Measurements from ENCODE around the gene HERC5. TPM values are rescaled to one million over a fixed set of nuclear protein-coding genes. Genes with fewer than 3 reads are reported as not detected.
"Not testable (repeated sequence)": the region's sequence is repeated elsewhere in the genome, so short reads cannot be mapped to it uniquely, and the experiment has no call there.

HERC5 gene
- total RNA-seq, 1 experiment from 2014 or later: 0.63 TPM

DNA sequence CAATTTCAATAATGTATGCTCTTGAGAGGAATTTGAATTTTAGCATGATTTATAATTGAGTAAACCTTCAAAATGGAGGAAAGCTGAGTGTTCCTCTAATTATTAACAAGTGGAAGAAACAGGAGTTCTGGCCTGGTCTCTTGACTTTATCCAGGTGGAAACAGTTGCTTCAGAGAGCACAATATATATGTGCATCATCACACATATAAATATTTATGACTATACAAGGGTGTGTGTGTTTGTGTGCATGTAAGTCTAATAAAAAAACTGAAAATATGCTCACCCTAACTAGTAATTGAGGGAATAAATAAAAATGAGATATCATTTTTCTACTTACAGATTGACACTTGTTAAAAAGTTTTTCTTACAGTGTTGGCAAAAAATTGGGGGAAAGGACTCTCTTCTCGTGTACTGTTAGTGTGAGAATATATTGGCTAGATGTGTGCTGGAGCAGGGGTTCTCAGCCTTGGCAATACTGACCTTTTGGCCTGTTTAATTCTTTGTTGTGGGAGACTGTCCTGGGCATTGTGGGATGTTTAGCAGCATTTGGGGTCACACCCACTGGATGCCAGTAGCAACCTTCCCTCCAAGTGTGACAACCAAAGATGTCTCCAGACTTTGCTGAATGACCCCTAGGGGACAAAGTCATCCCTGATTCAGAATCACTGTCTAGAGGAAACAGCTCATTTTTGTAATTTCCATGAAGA, 20.8 kb upstream of the HERC5 start:
- ChIA-PET CTCF (no interaction called here), POLR2A (no interaction called here)
- Mint-ChIP-seq H3K27ac (ENCODE audit: low read depth, unreplicated experiment) (no peak overlapping the region), H3K36me3 (ENCODE audit: insufficient read depth, unreplicated experiment) (no peaks in the 10 kb centered on the region), H3K9me3 (ENCODE audit: unreplicated experiment) (no peaks in the 10 kb centered on the region), H3K4me3 (ENCODE audit: unreplicated experiment) (no peak overlapping the region), H3K27me3 (ENCODE audit: insufficient read depth, unreplicated experiment) (no peaks in the 10 kb centered on the region), H3K4me1 (ENCODE audit: insufficient read depth, unreplicated experiment) (peaks cover 6% of the 10 kb centered on the region)
- no TSS peak for BruUV-seq (replicated peaks)
- intact Hi-C loops (cut with micrococcal nuclease): no loop called here
- TF ChIP-seq, protein P1, sequence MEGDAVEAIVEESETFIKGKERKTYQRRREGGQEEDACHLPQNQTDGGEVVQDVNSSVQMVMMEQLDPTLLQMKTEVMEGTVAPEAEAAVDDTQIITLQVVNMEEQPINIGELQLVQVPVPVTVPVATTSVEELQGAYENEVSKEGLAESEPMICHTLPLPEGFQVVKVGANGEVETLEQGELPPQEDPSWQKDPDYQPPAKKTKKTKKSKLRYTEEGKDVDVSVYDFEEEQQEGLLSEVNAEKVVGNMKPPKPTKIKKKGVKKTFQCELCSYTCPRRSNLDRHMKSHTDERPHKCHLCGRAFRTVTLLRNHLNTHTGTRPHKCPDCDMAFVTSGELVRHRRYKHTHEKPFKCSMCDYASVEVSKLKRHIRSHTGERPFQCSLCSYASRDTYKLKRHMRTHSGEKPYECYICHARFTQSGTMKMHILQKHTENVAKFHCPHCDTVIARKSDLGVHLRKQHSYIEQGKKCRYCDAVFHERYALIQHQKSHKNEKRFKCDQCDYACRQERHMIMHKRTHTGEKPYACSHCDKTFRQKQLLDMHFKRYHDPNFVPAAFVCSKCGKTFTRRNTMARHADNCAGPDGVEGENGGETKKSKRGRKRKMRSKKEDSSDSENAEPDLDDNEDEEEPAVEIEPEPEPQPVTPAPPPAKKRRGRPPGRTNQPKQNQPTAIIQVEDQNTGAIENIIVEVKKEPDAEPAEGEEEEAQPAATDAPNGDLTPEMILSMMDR (IDR thresholded peaks at IDR 0.05; ENCODE audit: unreplicated experiment): no peak
- DNase-seq (ENCODE audit: unreplicated experiment): no peak

DNA sequence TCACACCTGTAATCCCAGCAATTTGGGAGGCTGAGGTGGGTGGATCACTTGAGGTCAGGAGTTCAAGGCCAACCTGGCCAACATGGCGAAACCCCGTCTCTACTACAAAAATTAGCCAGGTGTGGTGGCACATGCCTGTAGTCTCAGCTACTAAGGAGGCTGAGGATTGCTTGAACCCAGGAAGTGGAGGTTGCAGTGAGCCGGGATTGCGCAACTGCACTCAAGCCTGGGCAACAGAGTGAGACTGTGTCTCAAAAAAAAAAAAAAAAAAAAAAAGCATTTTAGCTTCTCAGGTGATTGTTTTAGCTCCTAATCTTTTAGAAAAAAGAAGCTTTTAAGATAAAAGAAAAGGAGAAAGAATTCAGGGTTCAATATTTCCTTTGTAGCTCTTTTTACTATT, 19.0 kb upstream of the HERC5 start:
- H3K36me3 Mint-ChIP-seq (ENCODE audit: insufficient read depth, unreplicated experiment); DNase-seq (ENCODE audit: unreplicated experiment); intact Hi-C loops (cut with micrococcal nuclease); H3K27ac Mint-ChIP-seq (ENCODE audit: low read depth, unreplicated experiment); BruUV-seq (replicated peaks); H3K4me3 Mint-ChIP-seq (ENCODE audit: unreplicated experiment); H3K9me3 Mint-ChIP-seq (ENCODE audit: unreplicated experiment); H3K4me1 Mint-ChIP-seq (ENCODE audit: insufficient read depth, unreplicated experiment); H3K27me3 Mint-ChIP-seq (ENCODE audit: insufficient read depth, unreplicated experiment): not testable (repeated sequence)
- ChIA-PET CTCF (interaction anchor here (0.6 to 1.2 kb wide), 4 partner anchors 9 to 86 kb away, joined by 3 to 8 read pairs (median 4); partner anchors contain the start of gene PYURF), POLR2A (interaction anchor here (0.8 to 1.7 kb wide), 2 partner anchors 17 to 380 kb away, joined by 3 to 6 read pairs; no protein-coding TSS in a partner anchor)

DNA sequence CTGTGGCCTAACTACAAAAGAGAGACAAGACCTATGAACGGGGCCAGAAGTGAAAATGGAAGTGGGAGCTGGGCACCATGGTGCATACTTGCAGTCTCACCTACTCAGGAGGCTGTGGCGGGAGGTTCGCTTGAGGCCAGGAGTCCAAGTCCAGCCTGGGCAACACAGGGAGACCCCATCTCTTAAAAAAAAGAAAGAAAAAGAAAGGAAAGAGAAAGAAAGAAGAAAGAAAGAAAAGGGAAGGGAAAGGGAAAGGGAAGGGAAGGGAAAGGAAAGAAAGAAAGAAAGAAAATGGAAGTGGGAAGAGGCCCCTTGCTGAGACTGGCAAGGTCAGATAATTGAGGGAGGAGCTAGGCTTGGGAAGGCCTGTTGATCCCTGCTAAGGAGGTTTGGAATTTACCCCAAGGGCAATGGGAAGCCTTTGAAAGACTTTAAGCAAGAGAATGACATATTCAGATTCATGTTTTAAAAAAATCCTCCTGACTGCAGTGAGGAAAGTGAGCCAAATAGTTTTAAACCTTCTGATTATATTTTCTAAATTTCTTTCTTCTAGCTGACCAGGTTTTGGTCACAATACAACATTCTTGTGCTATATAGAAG, 17.7 kb upstream of the HERC5 start:
- Mint-ChIP-seq H3K27ac (ENCODE audit: low read depth, unreplicated experiment) (peak overlapping the region; percentile 52), H3K9me3 (ENCODE audit: unreplicated experiment) (no peaks in the 10 kb centered on the region), H3K27me3 (ENCODE audit: insufficient read depth, unreplicated experiment) (no peaks in the 10 kb centered on the region), H3K36me3 (ENCODE audit: insufficient read depth, unreplicated experiment) (no peaks in the 10 kb centered on the region), H3K4me3 (ENCODE audit: unreplicated experiment) (no peak overlapping the region), H3K4me1 (ENCODE audit: insufficient read depth, unreplicated experiment) (peaks cover 6% of the 10 kb centered on the region)
- TF ChIP-seq, protein P1 (IDR thresholded peaks at IDR 0.05; ENCODE audit: unreplicated experiment): no peak
- peak; percentile 67 for DNase-seq (ENCODE audit: unreplicated experiment)
- CTCF ChIA-PET: interaction anchor here (0.6 kb wide), 2 partner anchors 44 to 76 kb away, joined by 3 read pairs; no protein-coding TSS in a partner anchor
- intact Hi-C loops (cut with micrococcal nuclease): no loop called here
- POLR2A ChIA-PET: interaction anchor here (0.7 to 1.7 kb wide), 2 partner anchors 16 to 35 kb away, joined by 3 to 6 read pairs; no protein-coding TSS in a partner anchor
- BruUV-seq (replicated peaks): no TSS peak

DNA sequence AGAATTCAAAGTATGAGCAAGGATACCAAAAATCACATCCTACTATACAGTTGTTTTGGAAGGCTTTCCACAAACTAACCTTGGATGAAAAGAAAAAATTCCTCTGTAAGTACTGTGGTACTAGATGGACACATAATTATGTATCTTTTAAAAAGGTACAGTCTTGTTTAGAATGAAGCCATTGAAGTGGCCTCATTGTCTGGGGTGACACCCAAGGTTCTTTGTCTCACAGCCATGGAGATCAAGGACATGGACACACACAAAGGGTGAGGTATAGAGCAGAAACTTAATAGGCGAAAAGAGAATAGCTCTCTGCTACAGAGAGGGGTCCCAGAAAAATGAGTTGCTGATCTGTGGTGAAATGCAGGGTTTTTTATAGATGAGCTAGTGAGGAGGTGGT, 16.8 kb upstream of the HERC5 start:
- H3K9me3 Mint-ChIP-seq (ENCODE audit: unreplicated experiment): no peaks in the 10 kb centered on the region
- no peak overlapping the region for H3K27ac Mint-ChIP-seq (ENCODE audit: low read depth, unreplicated experiment)
- H3K4me1 Mint-ChIP-seq (ENCODE audit: insufficient read depth, unreplicated experiment): peaks cover 6% of the 10 kb centered on the region
- ChIA-PET CTCF (interaction anchor here (0.6 to 0.9 kb wide), 5 partner anchors 13 to 1290 kb away, joined by 3 to 4 read pairs (median 3); partner anchors contain the start of genes HERC5 and HERC6), POLR2A (interaction anchor here (0.5 kb wide), 1 partner anchor 45 kb away, joined by 4 read pairs; no protein-coding TSS in a partner anchor)
- no peaks in the 10 kb centered on the region for H3K36me3 Mint-ChIP-seq (ENCODE audit: insufficient read depth, unreplicated experiment)
- no peak overlapping the region for H3K4me3 Mint-ChIP-seq (ENCODE audit: unreplicated experiment)
- TF ChIP-seq, protein P1 (IDR thresholded peaks at IDR 0.05; ENCODE audit: unreplicated experiment): no peak
- H3K27me3 Mint-ChIP-seq (ENCODE audit: insufficient read depth, unreplicated experiment): no peaks in the 10 kb centered on the region
- no peak for DNase-seq (ENCODE audit: unreplicated experiment)
- no TSS peak for BruUV-seq (replicated peaks)
- intact Hi-C loops (cut with micrococcal nuclease): no loop called here

Data from MCF 10A (cell line).